GF-D8 (cell line): ENCODE data around the gene COL3A1.

ENCODE experiments used
- DNase-seq: peaks from one replicate; lab custom pipeline; 2025; lab: John Stamatoyannopoulos, UW

COL3A1 gene

DNA sequence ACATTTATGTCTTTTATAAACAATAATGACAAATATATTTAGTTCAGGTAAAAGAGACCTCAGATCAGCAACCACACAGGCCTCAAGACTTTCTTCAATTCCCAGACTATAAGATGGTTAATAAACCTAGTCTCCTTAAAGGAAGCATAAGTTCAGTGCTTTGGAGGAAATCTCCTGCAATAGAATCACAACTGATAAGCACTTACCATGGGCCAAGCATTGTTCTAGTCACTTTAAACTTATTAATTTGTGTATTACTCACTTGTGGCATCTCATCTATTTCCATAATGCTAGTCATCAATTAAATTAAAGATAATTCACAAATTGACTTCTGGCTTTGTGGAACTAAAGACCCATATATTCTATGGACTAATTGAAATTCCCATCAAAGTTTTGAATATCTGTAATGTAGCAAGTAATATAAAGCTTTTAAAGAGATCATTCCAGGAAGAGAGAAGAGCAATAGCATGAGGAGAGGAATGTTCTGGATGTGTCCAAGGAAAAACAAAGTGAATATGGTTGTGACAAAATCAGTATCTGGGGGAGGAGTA, 42.2 kb downstream of the COL3A1 start:
- DNase-seq = no peak

DNA sequence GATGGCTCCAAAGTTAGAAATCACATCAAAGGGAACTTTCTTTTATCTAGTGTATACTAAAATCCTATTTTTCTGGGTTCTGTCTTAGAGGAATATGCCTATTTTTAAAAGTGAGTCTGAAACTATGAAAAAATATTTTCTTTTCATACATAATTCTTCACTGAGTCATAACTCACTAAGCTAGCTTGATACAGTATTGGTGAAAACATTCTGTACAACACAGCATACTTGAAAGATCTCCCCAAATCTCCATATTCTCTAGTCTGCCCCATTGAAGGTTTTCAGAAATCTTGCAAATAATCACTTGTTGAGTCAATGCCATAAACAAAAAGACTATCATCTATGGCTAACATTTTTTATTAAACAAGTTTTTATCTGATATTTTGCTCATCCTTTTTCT, 44.5 kb downstream of the COL3A1 start:
- no peak for DNase-seq

DNA sequence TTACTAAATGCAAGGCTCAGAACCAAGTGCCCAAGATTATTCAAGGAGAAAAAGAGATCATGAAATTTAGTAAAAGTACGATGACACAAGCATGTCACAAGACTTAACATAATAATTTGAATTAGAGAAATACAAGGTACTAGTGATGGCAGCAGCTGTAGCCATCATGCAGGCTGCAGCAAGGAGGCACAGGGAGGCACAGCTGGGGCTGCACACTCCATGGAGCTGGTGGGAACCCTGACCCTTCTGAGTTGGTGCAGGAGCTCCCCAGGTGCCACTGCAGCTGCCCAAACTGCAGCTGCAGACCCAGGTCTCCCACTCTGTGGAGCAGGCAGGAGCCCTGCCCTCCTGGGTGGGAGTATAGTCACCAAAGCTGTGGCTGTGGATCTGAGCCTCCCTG, 46.0 kb downstream of the COL3A1 start:
- no peak for DNase-seq

DNA sequence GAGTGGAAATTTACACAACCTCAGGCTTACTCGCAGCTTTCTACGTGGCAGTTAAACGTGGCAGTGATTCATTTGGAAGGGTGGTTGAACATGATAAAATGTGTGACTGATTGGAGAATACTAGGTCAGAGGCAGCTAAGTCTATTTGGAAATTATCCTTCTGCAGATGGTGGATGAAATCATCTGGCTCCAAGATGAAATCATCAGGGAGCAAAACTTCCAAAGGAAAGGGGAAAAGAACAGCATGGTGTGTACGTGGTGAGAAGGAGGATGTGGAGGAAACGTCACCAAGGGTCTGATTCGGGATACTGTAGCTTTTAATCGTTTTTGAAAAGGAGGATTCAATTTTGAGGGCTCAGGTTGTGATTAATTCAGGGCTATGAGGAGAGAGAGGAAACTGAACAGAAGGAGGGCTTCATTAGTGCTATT, 47.9 kb downstream of the COL3A1 start:
- no peak for DNase-seq

DNA sequence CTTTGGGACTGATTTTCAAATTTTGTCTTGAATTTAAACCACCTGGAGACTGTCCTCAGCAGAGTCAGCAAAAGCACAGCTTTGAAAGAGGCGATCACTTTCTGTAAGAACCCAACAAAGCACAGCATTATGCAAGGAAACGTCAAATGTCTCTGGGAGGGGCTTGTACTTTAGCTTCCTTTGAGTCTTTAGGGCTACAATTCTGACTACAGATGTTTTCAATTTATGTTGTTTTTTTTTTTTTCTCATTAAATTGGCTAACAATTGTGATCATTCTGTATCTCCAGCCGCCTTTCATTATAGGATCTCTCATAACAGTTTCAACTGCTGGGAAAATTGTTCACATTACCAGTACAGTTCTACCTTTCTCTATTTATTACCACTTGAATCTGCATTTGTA, 48.3 kb downstream of the COL3A1 start:
- no peak for DNase-seq

DNA sequence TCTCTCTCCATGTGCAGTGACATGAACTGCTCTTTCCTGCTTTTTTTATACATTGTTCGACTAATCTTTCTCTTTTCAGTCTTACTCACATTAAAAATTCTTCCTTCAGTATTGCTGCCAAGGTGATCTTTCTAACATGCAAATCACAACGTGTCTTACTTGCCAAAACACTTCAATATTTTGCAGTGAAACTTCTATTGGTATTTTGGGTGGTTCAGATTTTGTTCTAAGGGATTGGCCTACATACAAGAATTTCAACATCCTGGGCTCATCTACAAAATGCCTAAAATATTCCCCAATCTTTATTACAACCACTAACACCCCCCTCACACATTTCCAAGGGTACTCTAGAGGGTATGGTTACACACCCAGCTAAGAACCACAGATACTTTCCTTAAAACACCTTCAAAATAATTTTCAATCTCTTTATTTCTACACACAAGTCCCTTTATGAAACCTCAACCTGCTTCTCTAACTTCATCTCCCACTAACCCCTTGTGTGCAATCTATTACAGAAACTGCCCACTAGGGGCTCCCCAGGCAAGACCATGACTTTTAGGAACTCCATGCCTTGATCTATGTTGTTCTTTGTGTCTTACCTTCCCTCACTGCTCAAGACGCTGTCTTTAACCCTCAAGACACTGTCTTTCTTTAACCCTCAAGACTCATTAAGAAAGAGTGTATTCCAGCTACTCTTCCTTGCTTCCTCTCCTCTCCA, 50.9 kb downstream of the COL3A1 start:
- no peak for DNase-seq

DNA sequence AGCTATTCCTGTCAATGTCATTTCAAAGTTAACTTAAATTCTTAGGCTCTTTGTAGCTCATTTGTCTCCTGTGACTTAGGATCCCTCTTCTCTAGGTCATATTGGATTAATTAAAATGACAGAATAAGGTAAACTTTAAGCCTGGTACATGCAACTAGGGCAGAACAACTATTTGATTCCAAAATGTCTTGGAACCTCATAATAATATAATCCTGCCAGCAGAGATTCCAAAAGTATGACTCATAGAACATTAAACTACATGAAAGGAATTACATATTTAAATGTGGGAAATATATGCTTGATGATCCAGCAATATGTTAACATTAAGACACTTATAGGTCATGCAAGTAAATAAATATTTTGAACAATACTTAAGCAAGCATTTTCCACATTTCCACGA, 63.3 kb downstream of the COL3A1 start:
- DNase-seq = no peak

DNA sequence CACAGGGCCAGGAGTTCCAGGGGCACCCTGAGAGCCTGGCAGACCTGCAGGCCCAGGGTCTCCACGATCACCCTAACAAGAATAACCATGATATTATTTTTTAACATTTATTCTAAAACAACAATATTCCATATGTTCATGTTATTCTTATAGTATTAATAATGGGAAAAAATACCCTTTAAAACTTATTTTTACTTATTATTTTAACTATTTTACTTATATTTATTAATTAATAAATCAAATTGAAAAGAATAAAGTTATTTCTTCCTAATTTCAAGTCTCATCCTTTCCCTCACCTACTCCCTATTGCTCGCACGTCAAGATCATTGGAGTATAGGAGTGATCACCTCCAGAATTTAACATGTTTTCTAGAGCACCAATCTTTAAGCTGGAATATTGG, 71.7 kb downstream of the COL3A1 start:
- DNase-seq = no peak

DNA sequence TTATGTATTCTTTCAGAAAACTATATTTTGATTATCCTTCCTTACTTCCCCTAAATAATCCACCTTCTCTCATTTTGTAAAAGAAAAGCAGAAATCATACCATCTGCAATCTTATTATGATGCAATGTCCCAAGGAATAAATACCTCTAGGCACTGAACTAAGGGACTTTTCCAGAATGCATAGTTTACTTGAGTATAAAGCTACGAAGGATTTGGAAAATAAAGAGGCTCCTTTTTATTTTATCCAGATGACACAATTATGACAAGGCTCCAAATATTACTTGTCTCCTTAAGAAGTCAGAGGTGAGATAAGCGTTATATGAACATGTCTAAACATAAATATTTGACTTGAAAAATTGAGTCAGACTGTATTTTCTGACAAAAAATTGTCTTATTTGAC, 72.1 kb downstream of the COL3A1 start:
- no peak for DNase-seq

DNA sequence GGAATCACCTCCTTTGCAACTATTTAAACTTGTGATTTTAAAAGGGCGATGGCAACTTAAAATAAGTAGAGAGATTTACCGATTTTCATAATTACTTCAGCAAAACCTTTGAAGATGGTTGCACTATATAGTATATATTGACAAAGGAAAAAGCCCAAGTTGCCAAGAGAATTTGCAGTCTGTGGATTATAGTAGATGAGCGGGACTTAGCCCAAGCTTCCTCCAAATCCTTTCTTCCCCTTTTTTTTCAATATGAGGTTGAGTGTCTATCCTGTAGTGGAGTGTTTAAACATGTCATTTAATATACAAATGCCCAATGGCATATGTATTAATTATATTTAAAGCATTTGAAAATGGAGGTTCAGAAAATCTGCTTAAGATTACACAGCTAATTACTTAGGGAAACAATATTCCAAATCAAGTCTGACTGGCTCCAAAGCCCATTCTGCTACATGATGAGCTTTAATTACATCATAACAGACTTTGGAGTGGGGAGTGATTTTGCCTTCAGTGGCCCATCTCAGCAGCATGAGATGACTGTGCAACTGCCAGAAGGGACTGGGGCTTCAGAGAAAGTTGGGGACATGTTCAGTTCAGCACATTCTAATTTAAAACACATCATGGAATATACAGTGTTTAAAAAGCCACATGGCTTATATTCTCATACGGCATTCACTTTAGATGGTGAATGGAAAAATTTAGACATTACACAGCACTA, 73.2 kb downstream of the COL3A1 start:
- no peak for DNase-seq

DNA sequence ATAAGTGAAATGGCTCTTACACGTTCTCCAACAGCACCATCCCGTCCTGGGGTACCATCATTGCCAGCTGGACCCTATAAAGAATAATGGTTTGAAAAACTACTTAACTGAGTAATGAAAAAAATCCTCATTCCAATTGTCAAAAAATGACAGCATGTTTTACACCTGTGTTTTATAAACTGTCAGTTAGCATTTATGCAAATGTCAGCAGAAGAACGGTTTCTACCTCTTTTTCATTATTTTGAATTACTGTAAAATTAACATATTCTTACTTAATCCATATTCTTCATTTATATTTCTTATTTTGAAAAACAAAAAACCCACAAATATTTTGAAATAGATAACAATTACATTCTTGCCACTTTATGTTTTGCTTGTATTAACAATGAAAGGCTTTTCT, 74.0 kb downstream of the COL3A1 start:
- DNase-seq = no peak

DNA sequence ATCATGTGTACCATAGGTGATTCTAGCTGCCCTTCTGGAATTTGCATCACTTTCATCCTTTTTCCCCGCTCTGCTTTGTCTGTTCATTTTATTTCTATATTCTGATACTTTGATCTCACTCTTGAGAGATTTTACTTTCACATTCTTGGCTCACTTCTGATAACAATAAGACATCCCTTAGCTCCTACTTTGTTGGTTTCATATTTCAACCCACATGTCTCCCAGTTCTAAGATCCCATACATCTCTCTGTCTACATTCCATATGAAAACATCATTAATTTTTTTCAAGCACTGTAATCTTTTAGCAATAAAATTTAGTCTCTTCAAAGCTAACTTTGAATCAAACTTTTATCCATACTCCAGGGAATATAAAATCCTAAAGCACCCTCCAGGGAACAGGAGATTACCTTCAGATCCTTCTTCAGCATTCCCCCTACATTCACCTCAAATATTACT, 75.6 kb downstream of the COL3A1 start:
- DNase-seq = no peak

DNA sequence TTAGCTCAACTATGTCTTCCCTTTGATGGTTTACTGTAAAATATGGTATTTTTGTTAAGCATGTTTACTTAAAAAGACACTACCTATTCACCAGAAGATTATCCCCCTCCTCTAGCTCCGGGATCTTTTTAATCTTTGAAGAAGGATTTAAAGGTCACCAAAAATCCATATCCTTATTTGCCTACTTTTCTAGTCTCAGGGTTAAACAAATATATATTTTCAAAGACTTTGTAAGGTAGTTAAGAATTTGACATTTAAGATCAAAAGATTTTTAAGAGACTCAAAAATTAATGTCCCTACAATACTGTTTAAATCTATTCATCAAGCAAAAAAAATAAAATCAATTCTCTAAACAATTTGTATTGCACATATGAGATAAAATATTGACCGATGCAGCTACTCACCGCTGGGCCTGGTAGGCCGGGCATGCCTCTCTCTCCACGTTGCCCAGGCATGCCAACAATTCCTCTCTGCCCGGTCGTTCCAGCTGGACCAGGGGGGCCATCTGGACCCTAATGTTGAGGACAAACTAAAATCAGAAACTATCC, 76.1 kb downstream of the COL3A1 start:
- no peak for DNase-seq

DNA sequence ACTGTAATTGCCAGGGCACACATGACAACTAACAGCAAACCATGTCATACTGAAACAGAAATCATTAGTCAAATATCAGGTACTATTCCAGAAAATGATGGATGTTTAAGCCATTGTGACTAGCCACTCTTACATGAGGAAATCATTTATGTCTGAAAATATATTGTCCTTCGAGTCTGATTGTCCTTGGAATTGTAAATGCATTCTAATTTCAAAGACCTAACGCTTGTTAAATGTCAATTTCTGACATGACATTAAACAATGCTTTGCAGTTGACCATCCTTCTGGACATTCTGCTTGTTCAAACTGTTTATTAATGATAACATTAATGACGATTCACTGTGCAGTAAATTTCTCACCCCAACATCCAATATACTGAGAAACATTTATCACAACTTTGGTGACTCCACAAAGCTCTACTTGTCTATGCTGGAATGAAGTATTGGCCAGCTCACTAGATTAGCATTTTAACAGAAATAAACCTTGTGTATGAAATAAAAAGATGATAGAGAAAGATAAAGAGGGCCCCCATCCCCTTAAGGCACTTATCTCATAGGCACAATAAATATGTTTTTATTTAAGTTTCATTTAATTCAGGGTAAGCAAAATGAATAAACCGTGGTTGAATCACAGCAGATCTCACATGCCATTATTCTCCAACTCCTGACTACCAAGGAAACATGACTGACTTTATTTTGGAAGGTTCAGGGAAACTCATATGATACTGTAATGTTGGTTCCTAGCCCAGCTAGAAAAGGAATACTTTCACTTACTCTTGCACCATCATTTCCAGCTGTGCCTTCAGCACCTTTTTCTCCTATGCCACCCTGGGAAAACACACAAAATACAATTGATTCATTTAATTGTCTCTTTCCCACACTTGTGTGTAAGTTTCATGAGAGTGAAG, 82.3 kb downstream of the COL3A1 start:
- DNase-seq = no peak

DNA sequence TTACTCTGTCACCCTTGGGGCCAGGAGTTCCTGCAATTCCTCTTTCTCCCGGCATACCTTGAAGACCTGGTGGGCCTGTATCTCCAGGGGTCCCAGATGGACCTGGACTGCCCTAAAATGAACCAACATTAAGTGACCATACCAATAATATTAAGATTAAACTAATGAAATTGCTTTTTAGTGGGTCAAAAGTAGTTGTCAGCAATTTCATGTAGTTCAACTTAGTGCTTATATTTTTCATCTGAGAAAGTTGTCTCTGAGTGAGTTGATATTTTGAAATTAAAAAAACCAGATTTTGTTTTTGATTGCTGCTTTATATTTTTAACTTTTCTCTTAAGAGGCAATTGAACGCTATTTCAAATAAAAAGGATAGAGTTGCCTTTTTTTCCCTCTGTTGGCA, 83.1 kb downstream of the COL3A1 start:
- DNase-seq = no peak

DNA sequence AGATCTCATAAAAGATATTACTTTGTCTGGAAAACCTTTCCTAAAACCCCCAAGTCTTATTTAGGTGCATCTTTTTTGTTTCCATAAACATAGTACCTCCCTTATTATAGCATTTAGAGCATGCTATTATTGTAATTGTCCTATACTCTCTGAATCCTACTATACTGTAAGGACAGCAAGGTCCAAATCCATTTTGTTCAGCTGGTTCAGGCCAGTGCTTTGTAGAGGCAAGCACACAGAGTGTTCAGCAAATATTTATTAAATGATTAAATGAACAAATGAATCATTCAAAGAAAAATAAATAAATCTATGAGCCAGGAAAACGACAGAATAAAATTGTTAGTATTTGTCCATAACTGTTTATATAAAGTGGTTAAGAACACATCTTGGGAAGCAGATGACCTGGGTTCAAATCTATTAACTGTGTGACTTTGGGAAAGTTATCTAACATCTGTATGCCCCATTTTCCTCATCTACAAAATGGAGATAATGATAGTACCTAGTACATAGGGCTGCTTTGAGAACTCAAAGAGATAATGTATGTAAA, 86.0 kb downstream of the COL3A1 start:
- DNase-seq = no peak
